ENCODE data around the gene TES. TPM values are rescaled to one million over a fixed set of nuclear protein-coding genes. Genes with fewer than 3 reads are reported as not detected.

Gene TES
- total RNA-seq, 1 experiment from 2014 or later: 28.2 TPM

DNA sequence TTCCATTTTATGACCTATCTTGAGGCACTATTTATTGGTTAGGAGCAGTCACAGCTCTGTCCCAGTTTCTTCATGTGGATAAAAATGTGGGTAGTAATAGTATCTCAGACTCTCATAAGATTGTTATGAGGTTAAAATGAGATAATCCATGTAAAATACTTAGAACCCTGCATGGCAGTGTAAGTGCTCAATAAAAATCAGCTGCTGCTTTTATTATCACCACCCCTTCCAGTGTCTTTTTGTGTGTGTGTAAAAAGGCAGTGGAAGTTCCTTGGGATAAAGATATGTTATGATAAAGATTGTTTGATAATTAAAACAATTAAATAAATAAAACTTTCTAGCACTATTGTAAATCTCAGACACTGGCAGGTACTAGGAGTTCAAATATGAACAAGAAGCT, 15.5 kb downstream of the TES start:
- Histone ChIP-seq H2BK120ac (ENCODE audit: low read depth, low read length, poor library complexity, severe bottlenecking) (no peak overlapping the region), H4K91ac (ENCODE audit: insufficient read length, low read depth, low read length) (no peak overlapping the region), H2AFZ (ENCODE audit: low read length) (no peak overlapping the region), H4K5ac (ENCODE audit: insufficient read length, low read depth, low read length) (no peak overlapping the region), H3K9ac (ENCODE audit: extremely low read depth, insufficient read length, low read length) (no peak overlapping the region), H3K18ac (ENCODE audit: insufficient read length, low read depth, low read length) (no peak overlapping the region), H3K27ac (ENCODE audit: insufficient read length, low read depth, low read length) (no peak overlapping the region), H3K23me2 (ENCODE audit: insufficient read length, low read depth, low read length, poor library complexity, severe bottlenecking) (no peaks in the 10 kb centered on the region), H2BK20ac (ENCODE audit: low read depth, low read length, poor library complexity, severe bottlenecking) (no peak overlapping the region), H3K9me3 (ENCODE audit: control insufficient read depth, low read depth, low read length) (no peaks in the 10 kb centered on the region), H3K4me2 (ENCODE audit: insufficient read depth, insufficient read length, low read length) (no peak overlapping the region), H3K79me1 (ENCODE audit: insufficient read depth, low read depth, low read length, poor library complexity, severe bottlenecking) (no peaks in the 10 kb centered on the region), H2BK15ac (ENCODE audit: low read depth, low read length) (no peak overlapping the region), H3T11ph (ENCODE audit: low read length) (no peak overlapping the region), H4K8ac (replicated peaks; ENCODE audit: insufficient read length, low read depth, low read length) (no peak overlapping the region), H3K79me2 (ENCODE audit: insufficient read depth, low read length) (no peaks in the 10 kb centered on the region), H3K14ac (ENCODE audit: insufficient read depth, low read length) (no peak overlapping the region), H4K20me1 (ENCODE audit: control insufficient read depth, insufficient read depth, insufficient read length) (no peaks in the 10 kb centered on the region), H3K4ac (ENCODE audit: low read depth, low read length) (no peak overlapping the region), H2BK5ac (ENCODE audit: insufficient read length, low read length) (no peak overlapping the region), H3K4me1 (ENCODE audit: insufficient read depth, low read length) (peaks cover 2% of the 10 kb centered on the region; the same call in 1 of the 2 replicates), H3K56ac (ENCODE audit: insufficient read length, low read depth, low read length) (no peak overlapping the region), H3K27me3 (ENCODE audit: insufficient read depth, low read length) (no peaks in the 10 kb centered on the region), H2AK5ac (ENCODE audit: insufficient read length, low read length) (no peak overlapping the region), H3K23ac (ENCODE audit: insufficient read length, low read depth, low read length) (no peak overlapping the region), H2BK12ac (ENCODE audit: insufficient read length, low read depth, low read length) (no peak overlapping the region)
- no peaks in the 10 kb centered on the region for H3K9me3 Mint-ChIP-seq
- H3K27me3 Mint-ChIP-seq (ENCODE audit: low read depth): no peaks in the 10 kb centered on the region
- TF ChIP-seq, protein P1, sequence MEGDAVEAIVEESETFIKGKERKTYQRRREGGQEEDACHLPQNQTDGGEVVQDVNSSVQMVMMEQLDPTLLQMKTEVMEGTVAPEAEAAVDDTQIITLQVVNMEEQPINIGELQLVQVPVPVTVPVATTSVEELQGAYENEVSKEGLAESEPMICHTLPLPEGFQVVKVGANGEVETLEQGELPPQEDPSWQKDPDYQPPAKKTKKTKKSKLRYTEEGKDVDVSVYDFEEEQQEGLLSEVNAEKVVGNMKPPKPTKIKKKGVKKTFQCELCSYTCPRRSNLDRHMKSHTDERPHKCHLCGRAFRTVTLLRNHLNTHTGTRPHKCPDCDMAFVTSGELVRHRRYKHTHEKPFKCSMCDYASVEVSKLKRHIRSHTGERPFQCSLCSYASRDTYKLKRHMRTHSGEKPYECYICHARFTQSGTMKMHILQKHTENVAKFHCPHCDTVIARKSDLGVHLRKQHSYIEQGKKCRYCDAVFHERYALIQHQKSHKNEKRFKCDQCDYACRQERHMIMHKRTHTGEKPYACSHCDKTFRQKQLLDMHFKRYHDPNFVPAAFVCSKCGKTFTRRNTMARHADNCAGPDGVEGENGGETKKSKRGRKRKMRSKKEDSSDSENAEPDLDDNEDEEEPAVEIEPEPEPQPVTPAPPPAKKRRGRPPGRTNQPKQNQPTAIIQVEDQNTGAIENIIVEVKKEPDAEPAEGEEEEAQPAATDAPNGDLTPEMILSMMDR (conservative IDR thresholded peaks at IDR 0.05): no peak
- no peaks in the 10 kb centered on the region for H3K36me3 Mint-ChIP-seq (ENCODE audit: insufficient read depth in 1 of 3, low read depth in 3 of 3)
- H3K4me3 Mint-ChIP-seq: no peak overlapping the region
- peaks cover 9 to 10% of the 10 kb centered on the region in 2 experiments for H3K4me1 Mint-ChIP-seq
- DNase-seq: no peak
- no peak overlapping the region for H3K27ac Mint-ChIP-seq
